Epithelial cell of esophagus (primary cell): ENCODE data around the gene HMGB2.

Source experiments
- DNase-seq: peaks from one replicate; pipeline ENCODE4 v3.0.0; 2010; ENCODE audit warnings: low read depth
- H3K4me3 ChIP-seq: 2 replicates; pipeline ENCODE4 v1.5.1; 2011; ENCODE audit warnings: mild to moderate bottlenecking, low read length, control low read depth
- TF ChIP-seq, protein P1 (sequence below): IDR thresholded peaks from 2 replicates; pipeline ENCODE4 v1.5.1; 2011; ENCODE audit warnings: low read depth, mild to moderate bottlenecking, low read length, control low read depth, inconsistent platforms; ENCODE audit not compliant: insufficient read depth; ENCODE audit errors: missing control alignments

Gene HMGB2

DNA sequence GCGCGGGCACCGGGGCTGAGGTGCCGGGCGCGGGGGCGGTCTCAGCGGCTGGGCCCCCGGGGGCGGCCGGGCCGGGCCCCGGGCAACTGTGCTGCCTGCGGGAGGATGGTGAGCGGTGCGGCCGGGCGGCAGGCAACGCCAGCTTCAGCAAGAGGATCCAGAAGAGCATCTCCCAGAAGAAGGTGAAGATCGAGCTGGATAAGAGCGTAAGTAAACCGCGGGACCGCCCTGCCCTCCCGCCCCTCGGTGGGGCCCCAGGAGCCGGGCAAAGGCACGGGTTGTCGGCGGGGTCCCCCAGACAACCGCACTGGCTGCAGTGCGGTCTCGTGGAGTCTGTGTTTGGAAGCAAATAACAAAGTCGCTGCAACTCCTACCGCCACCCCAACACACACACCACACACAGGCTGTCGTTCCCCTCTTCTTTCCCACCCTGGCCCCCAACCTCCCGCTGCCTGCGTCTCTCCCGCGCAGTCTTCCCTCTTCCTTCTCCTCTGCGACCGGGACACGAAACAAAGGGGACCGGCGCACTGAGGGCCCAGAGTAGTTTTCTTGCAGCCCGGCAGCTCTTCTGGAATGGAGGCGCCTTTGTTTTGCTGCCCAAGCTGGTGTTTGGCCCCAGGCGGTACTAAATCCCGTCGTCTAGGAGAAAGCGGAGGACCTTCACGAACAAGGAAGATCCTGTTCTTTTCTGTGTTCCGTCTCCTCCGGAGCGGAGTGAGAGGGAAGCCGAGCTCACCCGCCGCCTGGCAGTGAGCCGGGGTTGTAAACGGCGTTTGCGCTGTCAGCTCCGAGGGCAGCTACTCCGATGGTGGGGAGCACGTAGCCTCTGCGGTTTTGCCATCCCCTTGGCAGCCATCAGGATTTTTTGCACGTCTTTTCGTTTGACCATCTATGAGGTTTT lies 37.4 kb upstream of the HMGB2 start:
- DNase-seq = peak; percentile 77
- TF ChIP-seq, protein P1, sequence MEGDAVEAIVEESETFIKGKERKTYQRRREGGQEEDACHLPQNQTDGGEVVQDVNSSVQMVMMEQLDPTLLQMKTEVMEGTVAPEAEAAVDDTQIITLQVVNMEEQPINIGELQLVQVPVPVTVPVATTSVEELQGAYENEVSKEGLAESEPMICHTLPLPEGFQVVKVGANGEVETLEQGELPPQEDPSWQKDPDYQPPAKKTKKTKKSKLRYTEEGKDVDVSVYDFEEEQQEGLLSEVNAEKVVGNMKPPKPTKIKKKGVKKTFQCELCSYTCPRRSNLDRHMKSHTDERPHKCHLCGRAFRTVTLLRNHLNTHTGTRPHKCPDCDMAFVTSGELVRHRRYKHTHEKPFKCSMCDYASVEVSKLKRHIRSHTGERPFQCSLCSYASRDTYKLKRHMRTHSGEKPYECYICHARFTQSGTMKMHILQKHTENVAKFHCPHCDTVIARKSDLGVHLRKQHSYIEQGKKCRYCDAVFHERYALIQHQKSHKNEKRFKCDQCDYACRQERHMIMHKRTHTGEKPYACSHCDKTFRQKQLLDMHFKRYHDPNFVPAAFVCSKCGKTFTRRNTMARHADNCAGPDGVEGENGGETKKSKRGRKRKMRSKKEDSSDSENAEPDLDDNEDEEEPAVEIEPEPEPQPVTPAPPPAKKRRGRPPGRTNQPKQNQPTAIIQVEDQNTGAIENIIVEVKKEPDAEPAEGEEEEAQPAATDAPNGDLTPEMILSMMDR = no peak

DNA sequence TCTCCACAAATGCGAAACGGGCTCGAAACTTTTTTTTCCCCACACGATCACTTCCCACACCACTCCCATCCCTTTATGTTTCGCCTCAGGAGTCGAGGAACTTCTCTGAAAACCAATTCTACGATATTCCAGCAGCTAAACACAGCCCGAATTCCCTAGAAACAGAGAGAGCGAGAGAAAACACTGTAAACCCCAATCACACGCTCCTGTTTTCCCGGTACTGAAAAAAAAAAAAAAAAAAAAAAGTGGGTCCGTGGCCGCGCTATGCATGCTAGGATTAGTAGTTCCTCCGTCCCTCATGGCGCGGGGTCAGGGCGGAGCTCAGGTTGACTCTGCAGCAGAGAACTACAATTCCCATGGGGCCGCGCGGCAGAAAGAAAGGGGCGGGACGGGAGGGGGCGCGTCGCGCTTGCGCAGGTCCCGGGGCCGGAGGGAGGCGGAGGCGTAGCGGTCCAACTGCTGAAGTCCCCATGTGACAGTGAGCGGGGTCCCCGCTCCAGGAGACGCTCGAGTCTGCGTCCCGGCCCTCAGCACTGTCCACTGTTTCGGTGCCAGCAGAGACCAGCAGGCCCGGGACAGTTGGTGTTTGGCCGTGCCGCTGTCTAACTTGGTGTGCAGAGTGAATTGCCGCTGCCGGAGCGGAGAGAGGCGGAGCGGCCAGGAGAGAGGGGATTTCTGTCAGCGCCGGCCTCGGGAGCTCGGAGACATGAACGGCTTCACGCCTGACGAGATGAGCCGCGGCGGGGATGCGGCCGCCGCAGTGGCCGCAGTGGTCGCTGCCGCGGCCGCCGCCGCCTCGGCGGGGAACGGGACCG lies 36.5 kb upstream of the HMGB2 start, which contains the start of gene SAP30:
Gene SAP30 (plus strand): TSS at position 478 of the 815 bp plus-strand sequence. CDS start 229 bp downstream, at position 707.
- DNase-seq = peak; percentile 98
- TF ChIP-seq, protein P1 = no peak
- H3K4me3 ChIP-seq = peak within 1 kb of the TSS; percentile 92

More for the DNA sequence above, 37.4 kb upstream of the HMGB2 start:
- H3K4me3 ChIP-seq = peak overlapping the region; percentile 92

DNA sequence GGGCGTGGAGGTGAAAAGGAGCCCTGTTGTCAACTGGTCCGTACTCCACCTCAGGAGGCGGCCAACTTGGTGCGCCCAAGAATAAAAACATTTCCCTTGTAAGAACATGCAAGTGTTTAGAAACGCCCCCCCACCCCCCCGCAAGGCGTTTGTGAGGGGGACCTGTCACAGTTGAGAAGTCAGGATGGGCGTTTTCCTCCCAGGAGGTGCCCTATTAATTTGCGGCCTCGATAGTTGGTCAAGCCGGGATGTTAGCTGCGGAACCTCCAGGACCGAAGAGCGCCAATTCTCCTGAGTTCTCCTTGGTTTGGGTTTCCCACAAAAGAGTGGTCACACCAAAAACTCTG lies 35.9 kb upstream of the HMGB2 start:
- TF ChIP-seq, protein P1 = no peak
- DNase-seq = no peak

DNA sequence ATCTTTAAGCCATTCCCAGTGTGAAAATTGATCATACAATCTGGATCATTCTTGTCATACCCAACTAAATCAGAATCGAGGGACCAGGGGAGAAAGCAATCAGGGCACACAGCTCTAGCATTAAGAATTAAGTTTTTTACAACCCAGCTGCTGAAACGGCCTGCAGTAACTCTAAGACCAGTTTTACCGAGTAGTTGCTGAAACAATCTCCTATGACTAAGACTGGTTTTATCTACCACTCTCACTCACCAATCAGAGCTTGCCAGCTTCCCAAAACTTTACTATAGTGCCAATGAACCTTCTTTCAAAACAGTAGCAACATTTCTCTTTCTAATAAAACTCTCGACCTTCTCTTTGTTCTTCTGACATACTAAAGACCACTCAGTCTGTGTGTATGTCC lies 33.8 kb upstream of the HMGB2 start:
- DNase-seq = peak; percentile 55
- H3K4me3 ChIP-seq = no peak overlapping the region
- TF ChIP-seq, protein P1 = no peak

More for the DNA sequence above, 35.9 kb upstream of the HMGB2 start:
- peak overlapping the region; percentile 92 for H3K4me3 ChIP-seq

DNA sequence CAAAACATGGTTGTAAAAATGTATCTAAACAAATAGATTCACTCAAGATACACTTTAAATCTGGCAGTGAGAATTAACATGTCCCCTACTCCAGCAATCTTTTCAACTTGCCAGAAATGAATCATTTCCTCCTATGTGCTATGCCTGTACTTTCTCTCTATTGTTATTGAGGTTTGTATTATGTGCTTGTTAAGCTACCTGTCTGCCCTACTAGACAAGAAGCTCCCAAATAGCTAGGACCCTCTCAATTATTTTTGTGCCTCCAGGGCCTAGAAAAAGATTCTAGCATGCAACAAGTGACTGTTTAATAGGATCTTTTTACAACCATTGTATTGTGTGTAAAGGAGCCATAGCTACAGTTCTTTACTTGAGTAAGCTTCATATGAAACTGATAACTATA lies 33.1 kb upstream of the HMGB2 start:
- TF ChIP-seq, protein P1 = no peak
- H3K4me3 ChIP-seq = no peak overlapping the region
- peak; percentile 49 for DNase-seq

DNA sequence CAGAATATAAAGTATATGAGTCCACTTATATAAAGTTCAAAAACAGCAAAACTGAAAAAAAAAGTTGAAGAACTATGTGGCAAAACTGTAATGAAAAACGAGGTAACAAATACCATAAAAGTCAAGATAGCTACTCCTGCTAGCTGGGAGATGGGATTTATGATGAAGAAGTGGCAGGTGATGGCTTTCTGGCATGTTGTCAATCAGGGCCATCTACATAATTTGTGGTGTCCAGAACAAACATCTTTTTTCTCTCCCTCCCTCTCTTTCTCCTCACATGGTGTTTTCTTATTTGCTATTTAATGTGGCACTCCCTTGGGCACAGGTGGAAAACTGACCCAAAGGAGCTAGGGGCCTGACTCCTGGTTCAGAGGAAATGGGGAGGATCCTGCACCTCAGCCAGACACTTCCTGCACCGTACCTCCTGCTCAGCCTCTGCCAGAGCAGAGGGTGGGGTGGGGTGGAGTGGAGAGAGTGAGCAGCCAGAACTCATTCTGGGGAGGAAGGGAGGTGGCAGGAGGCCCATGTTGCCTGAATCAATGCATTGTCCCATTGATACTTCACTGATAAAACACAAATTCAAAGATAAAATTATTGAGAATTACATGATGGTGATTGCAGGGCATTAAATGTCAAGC lies 31.3 kb upstream of the HMGB2 start:
- TF ChIP-seq, protein P1 = no peak

More for the DNA sequence above, 31.3 kb upstream of the HMGB2 start:
- H3K4me3 ChIP-seq = no peak overlapping the region
- no peak for DNase-seq
